GM12878 (cell line): Measurements from ENCODE around the gene CHST4. TPM values are rescaled to one million over a fixed set of nuclear protein-coding genes. Genes with fewer than 3 reads are reported as not detected.
"Not testable (repeated sequence)": the region's sequence is repeated elsewhere in the genome, so short reads cannot be mapped to it uniquely, and the experiment has no call there.

Source experiments
- ATAC-seq: fragments of 200-7000 bp; cut with Tn5 transposase; 3 replicates; pipeline ENCODE4 v1.9.1; 2020; ENCODE audit warnings: mild to moderate bottlenecking, moderate library complexity
- BruUV-seq: library from RNA; stranded (reverse); fragments of 400-500 nt; replicated peaks from 2 replicates; lab custom pipeline; 2021; lab: Mats Ljungman, UMichigan
- CTCF ChIA-PET: fragments of 300-600 bp; sonication (Branson Sonifier 250); formaldehyde crosslinking; extraction: SDS; loops from one replicate; lab custom pipeline; 2021; ENCODE audit warnings: inconsistent platforms; lab: Yijun Ruan, JAX
- POLR2A ChIA-PET: fragments of 350-600 bp; formaldehyde crosslinking; extraction: SDS; loops from one replicate; lab custom pipeline; 2021; ENCODE audit warnings: inconsistent platforms; lab: Charles Lee
- RAD21 ChIA-PET: fragments of 300-600 bp; sonication (Branson Sonifier 250); formaldehyde crosslinking; loops from one replicate; lab custom pipeline; 2023; ENCODE audit warnings: antibody characterized with exemption; ENCODE audit not compliant: unreplicated experiment; lab: Charles Lee
- SMC1A ChIA-PET: fragments of 300-600 bp; sonication (Branson Sonifier 250); formaldehyde crosslinking; loops from one replicate; lab custom pipeline; 2023; ENCODE audit not compliant: unreplicated experiment, uncharacterized antibody; lab: Charles Lee
- DNase-seq: peaks from one replicate; pipeline ENCODE4 v3.0.0-alpha.2; 2011; ENCODE audit warnings: low read depth, low spot score
- FAIRE-seq: peaks from 3 replicates; lab custom pipeline; 2011; peaks lifted over from hg19 to GRCh38; lab: Jason Lieb, UNC
- H2AFZ ChIP-seq: 2 replicates; pipeline ENCODE4 v1.6.0; 2011; ENCODE audit warnings: low read depth, low read length, control low read depth; ENCODE audit not compliant: control insufficient read depth
- H3K27ac ChIP-seq: 2 replicates; pipeline ENCODE4 v1.5.1; 2011; ENCODE audit warnings: control low read depth; ENCODE audit not compliant: control insufficient read depth, insufficient read depth
- H3K27me3 ChIP-seq, 2 experiments: replicated peaks in 1 of 2; 2 replicates each; pipeline versions ENCODE4 v1.6.0 to v1.6.1; 2011; ENCODE audit warnings: low read length in 1 of 2; ENCODE audit not compliant: control insufficient read depth in 2 of 2, insufficient read depth in 2 of 2
- H3K36me3 ChIP-seq, 2 experiments: 2 replicates each; pipeline ENCODE4 v1.5.1; 2011; ENCODE audit warnings: low read length in 1 of 2; ENCODE audit not compliant: control insufficient read depth in 2 of 2, insufficient read depth in 2 of 2
- H3K4me1 ChIP-seq: 2 replicates; pipeline ENCODE4 v1.6.1; 2011; ENCODE audit warnings: mild to moderate bottlenecking, low read length, moderate library complexity, mixed read lengths; ENCODE audit not compliant: control insufficient read depth, insufficient read depth
- H3K4me2 ChIP-seq: 2 replicates; pipeline ENCODE4 v1.6.0; 2011; ENCODE audit warnings: control low read depth; ENCODE audit not compliant: control insufficient read depth, insufficient read depth
- H3K4me3 ChIP-seq: fragments of 200-600 bp; sonication (generic); 2 replicates; pipeline ENCODE4 v1.5.1; 2016
- H3K79me2 ChIP-seq: 2 replicates; pipeline ENCODE4 v1.6.0; 2011; ENCODE audit warnings: low read length; ENCODE audit not compliant: control insufficient read depth, insufficient read depth
- H3K9ac ChIP-seq: 2 replicates; pipeline ENCODE4 v1.8.0; 2011; ENCODE audit warnings: low read length, control low read depth, mixed read lengths; ENCODE audit not compliant: control insufficient read depth, insufficient read depth
- H3K9me3 ChIP-seq: replicated peaks from 3 replicates; pipeline ENCODE4 v1.5.1; 2011; ENCODE audit warnings: mild to moderate bottlenecking, low read length; ENCODE audit not compliant: control insufficient read depth, insufficient read depth
- H4K20me1 ChIP-seq: 2 replicates; pipeline ENCODE4 v1.6.0; 2011; ENCODE audit not compliant: control insufficient read depth, insufficient read depth
- RFX5 ChIP-seq: IDR thresholded peaks from 2 replicates; pipeline ENCODE4 v1.6.1; 2011; ENCODE audit warnings: low read depth, low read length, improper control_type of control experiment
- TBL1XR1 ChIP-seq: IDR thresholded peaks from 2 replicates; pipeline ENCODE4 v1.6.1; 2012; ENCODE audit warnings: low read depth, low read length, improper control_type of control experiment
- WGBS: methylation state at CpG from one replicate; pipeline ENCODE4 v1.1.6; 2016; ENCODE audit warnings: low lambda C conversion rate; ENCODE audit not compliant: insufficient replicate concordance, insufficient coverage; ENCODE audit errors: missing lambda C conversion rate; 5-methylcytosine and 5-hydroxymethylcytosine counted together
- in situ Hi-C: fragments of 300-500 bp; cut with MboI; formaldehyde crosslinking; loops from 9 replicates; pipeline ENCODE4 v1.14.3; 2018; ENCODE audit warnings: mixed read lengths
- intact Hi-C: fragments of 100-400 bp; cut with micrococcal nuclease; formaldehyde crosslinking; loops from one replicate; pipeline ENCODE4 v1.14.2; 2022; ENCODE audit not compliant: unreplicated experiment
- polyA plus RNA-seq, 11 experiments: library from polyadenylated mRNA; depleted of rRNA in 4 of 11; unstranded in 6 of 11; stranded (reverse) in 5 of 11; fragments of >200 nt; fragmentation: Nextera tagmentation in 4 of 11; fragmentation: Illumina TruSeq in 1 of 11; extraction: Ambion mirVana in 4 of 11; extraction: Trizol in 1 of 11; gene quantifications; 1 replicate in 1 of 11; 2 replicates in 10 of 11; pipeline versions ENCODE4 v1.2.1 to v1.2.3, GENCODE V29; 2011 to 2016; ENCODE audit warnings: inconsistent platforms in 2 of 11, missing spikeins in 2 of 11, low read depth in 1 of 11
- total RNA-seq, 4 experiments: library from RNA; depleted of rRNA in 3 of 4; stranded (reverse); fragments of >200 nt in 3 of 4; fragmentation: Illumina TruSeq in 1 of 4; extraction: Trizol in 1 of 4; gene quantifications; 2 replicates each; pipeline versions ENCODE4 v1.2.1 to v1.2.3, GENCODE V29; 2013 to 2021

CHST4 gene
- total and polyA plus RNA-seq, 10 of the 15 experiments (the other 5 are each of a cell fraction or from before 2014, with no cell fraction given), result 0.10 to 1.7 (median 0.79) TPM

DNA sequence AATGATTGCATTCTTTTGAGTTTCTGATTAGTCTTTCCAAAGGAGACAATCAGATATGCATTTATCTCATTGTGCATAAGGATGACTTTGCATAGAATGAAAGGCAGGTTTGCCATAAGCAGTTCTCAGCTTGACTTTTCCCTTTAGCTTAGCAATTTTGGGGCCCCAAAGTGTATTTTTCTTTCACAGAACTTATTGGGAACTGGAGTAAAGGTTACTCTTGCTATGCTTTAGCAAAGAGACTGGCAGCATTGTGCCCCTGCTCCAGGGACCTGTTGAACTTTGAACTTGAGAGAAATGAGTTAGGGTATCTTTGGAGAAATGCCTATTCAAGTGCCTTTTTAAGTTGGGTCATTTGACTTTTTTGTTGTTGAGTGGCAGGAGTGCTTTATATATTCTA lies 33.6 kb downstream of the CHST4 start:
- in situ Hi-C loops, result no loop called here
- peaks cover 2% of the 10 kb centered on the region; the same call in 2 of the 3 replicates for H3K9me3 ChIP-seq
- no peak overlapping the region for H3K9ac ChIP-seq
- SMC1A ChIA-PET, result no interaction called here
- H3K27me3 ChIP-seq, result no peaks in the 10 kb centered on the region
- H4K20me1 ChIP-seq, result no peaks in the 10 kb centered on the region
- no peak overlapping the region for H3K27ac ChIP-seq
- FAIRE-seq, result no peak
- DNase-seq, result no peak
- TF ChIP-seq TBL1XR1 (no peak), RFX5 (no peak)
- no peaks in the 10 kb centered on the region for H3K4me1 ChIP-seq
- no peak overlapping the region for H3K4me2 ChIP-seq
- CTCF ChIA-PET, result no interaction called here
- BruUV-seq, result no TSS peak
- no peaks in the 10 kb centered on the region for H3K36me3 ChIP-seq
- POLR2A ChIA-PET, result no interaction called here
- RAD21 ChIA-PET, result interaction anchor here (0.5 kb wide), 1 partner anchor 49 kb away, joined by 5 read pairs; no protein-coding TSS in a partner anchor
- no peak overlapping the region for H2AFZ ChIP-seq
- no peak overlapping the region for H3K4me3 ChIP-seq
- no peaks in the 10 kb centered on the region for H3K79me2 ChIP-seq
- intact Hi-C loops, result loop anchor here (10.0 kb wide), 1 partner anchor 325 kb away; the partner anchor contains the start of gene ZNF821
- ATAC-seq, result no peak

- intact Hi-C loops, result loop anchor here (10.0 kb wide), 1 partner anchor 323 kb away; the partner anchor contains the start of gene ZNF821
- BruUV-seq, in situ Hi-C loops: not testable (repeated sequence)
These were observed 35.7 kb downstream of the CHST4 start for GRCh38 chr16:71561886-71562285.

More at GRCh38 chr16:71561886-71562285, 35.7 kb downstream of the CHST4 start:
- WGBS, result 86% methylated on average over 8 of the region's 8 CpGs
- POLR2A ChIA-PET, DNase-seq, H3K4me2 ChIP-seq, H3K27ac ChIP-seq, H3K9ac ChIP-seq, ATAC-seq, H3K4me3 ChIP-seq, H3K36me3 ChIP-seq, H2AFZ ChIP-seq, H3K79me2 ChIP-seq, SMC1A ChIA-PET, H4K20me1 ChIP-seq, H3K9me3 ChIP-seq, FAIRE-seq, H3K4me1 ChIP-seq, H3K27me3 ChIP-seq: not testable (repeated sequence)
- ChIA-PET CTCF (interaction anchor here (1.2 to 12.8 kb wide), 3 partner anchors 13 to 48 kb away, joined by 3 to 312 read pairs (median 4); no protein-coding TSS in a partner anchor), RAD21 (interaction anchor here (1.5 kb wide), 1 partner anchor 49 kb away, joined by 4 read pairs; no protein-coding TSS in a partner anchor)
